SK-N-MC (cell line): ENCODE measurements around the gene USP46.

Experiments
- DNase-seq: peaks from one replicate; pipeline ENCODE4 v3.0.0-alpha.2; 2011; ENCODE audit warnings: low read depth, low spot score
- H3K27ac ChIP-seq: fragments of 200-600 bp; sonication (generic); 2 replicates; pipeline ENCODE4 v1.5.1; 2016; ENCODE audit warnings: mixed run types
- H3K36me3 ChIP-seq: fragments of 200-600 bp; sonication (generic); 2 replicates; pipeline ENCODE4 v1.6.1; 2017; ENCODE audit warnings: antibody characterized with exemption, low read length, mixed read lengths; ENCODE audit not compliant: insufficient read depth
- H3K4me3 ChIP-seq: fragments of 200-600 bp; sonication (generic); 2 replicates; pipeline ENCODE4 v1.5.1; 2016
- H3K9ac ChIP-seq: fragments of 200-600 bp; sonication (generic); 2 replicates; pipeline ENCODE4 v1.8.0; 2017; ENCODE audit warnings: mixed run types, mixed read lengths; ENCODE audit not compliant: insufficient read length
- H3K9me3 ChIP-seq: fragments of 200-600 bp; sonication (generic); 2 replicates; pipeline ENCODE4 v1.6.1; 2017; ENCODE audit warnings: low read depth, mild to moderate bottlenecking, antibody characterized with exemption, low read length, moderate library complexity, mixed read lengths
- EZH2 ChIP-seq: fragments of 200-600 bp; sonication (generic); IDR thresholded peaks from one replicate; pipeline ENCODE4 v1.6.1; 2017; ENCODE audit warnings: antibody characterized with exemption
- FOXP2 ChIP-seq: optimal IDR thresholded peaks from 2 replicates; pipeline ENCODE3; 2011; ENCODE audit warnings: mild to moderate bottlenecking, moderate library complexity; ENCODE audit not compliant: insufficient read depth; ENCODE audit errors: extremely low read length, control extremely low read depth
- POLR2AphosphoS5 ChIP-seq: IDR thresholded peaks from 2 replicates; pipeline ENCODE4 v1.6.1; 2012; ENCODE audit warnings: mild to moderate bottlenecking, low read depth, low read length, borderline replicate concordance

Gene USP46

GRCh38 chr4:52685316-52685715, 26.2 kb upstream of the USP46 start:
- H3K4me3 ChIP-seq: no peak overlapping the region

GRCh38 chr4:52684896-52685295, 25.8 kb upstream of the USP46 start:
- Histone ChIP-seq H3K4me3 (no peak overlapping the region), H3K27ac (no peak overlapping the region), H3K9me3 (no peaks in the 10 kb centered on the region), H3K36me3 (no peaks in the 10 kb centered on the region), H3K9ac (no peak overlapping the region)
- TF ChIP-seq POLR2AphosphoS5 (no peak), FOXP2 (no peak), EZH2 (no peak)
- DNase-seq: no peak

More at GRCh38 chr4:52685316-52685715, 26.2 kb upstream of the USP46 start:
- TF ChIP-seq FOXP2 (no peak), EZH2 (no peak), POLR2AphosphoS5 (no peak)
- Histone ChIP-seq H3K27ac (no peak overlapping the region), H3K9ac (no peak overlapping the region), H3K36me3 (no peaks in the 10 kb centered on the region), H3K9me3 (no peaks in the 10 kb centered on the region)
- DNase-seq: no peak

- TF ChIP-seq POLR2AphosphoS5 (no peak), EZH2 (no peak), FOXP2 (no peak)
- Histone ChIP-seq H3K9me3 (no peaks in the 10 kb centered on the region), H3K9ac (no peak overlapping the region), H3K36me3 (no peaks in the 10 kb centered on the region), H3K27ac (no peak overlapping the region), H3K4me3 (no peak overlapping the region)
- no peak for DNase-seq
Observed at GRCh38 chr4:52680381-52680780, 21.3 kb upstream of the USP46 start.

- Histone ChIP-seq H3K9me3 (no peaks in the 10 kb centered on the region), H3K4me3 (no peak overlapping the region), H3K27ac (no peak overlapping the region), H3K36me3 (no peaks in the 10 kb centered on the region), H3K9ac (no peak overlapping the region)
- DNase-seq: no peak
- TF ChIP-seq POLR2AphosphoS5 (no peak), FOXP2 (no peak), EZH2 (no peak)
Observed at GRCh38 chr4:52676536-52676935, 17.4 kb upstream of the USP46 start.

- H3K9ac ChIP-seq: no peak overlapping the region
- no peak for DNase-seq
- no peak overlapping the region for H3K4me3 ChIP-seq
- TF ChIP-seq POLR2AphosphoS5 (no peak), FOXP2 (no peak), EZH2 (no peak)
- no peaks in the 10 kb centered on the region for H3K36me3 ChIP-seq
- H3K9me3 ChIP-seq: no peaks in the 10 kb centered on the region
- H3K27ac ChIP-seq: no peak overlapping the region
Observed at GRCh38 chr4:52675111-52675510, 16.0 kb upstream of the USP46 start.

- TF ChIP-seq EZH2 (no peak), FOXP2 (no peak), POLR2AphosphoS5 (no peak)
- Histone ChIP-seq H3K9me3 (no peaks in the 10 kb centered on the region), H3K9ac (no peak overlapping the region), H3K27ac (no peak overlapping the region), H3K36me3 (no peaks in the 10 kb centered on the region), H3K4me3 (no peak overlapping the region)
- no peak for DNase-seq
Observed at GRCh38 chr4:52670739-52671138, 11.6 kb upstream of the USP46 start.

GRCh38 chr4:52670121-52670520, 11.0 kb upstream of the USP46 start:
- no peak overlapping the region for H3K27ac ChIP-seq
- no peaks in the 10 kb centered on the region for H3K36me3 ChIP-seq
- no peaks in the 10 kb centered on the region for H3K9me3 ChIP-seq
- TF ChIP-seq FOXP2: no peak
- TF ChIP-seq POLR2AphosphoS5: no peak
- no peak for TF ChIP-seq EZH2
- DNase-seq: no peak
- no peak overlapping the region for H3K4me3 ChIP-seq
- no peak overlapping the region for H3K9ac ChIP-seq

GRCh38 chr4:52665592-52665991, 6.5 kb upstream of the USP46 start:
- H3K36me3 ChIP-seq: no peaks in the 10 kb centered on the region
- H3K9ac ChIP-seq: no peak overlapping the region
- no peaks in the 10 kb centered on the region for H3K9me3 ChIP-seq
- TF ChIP-seq FOXP2 (no peak), POLR2AphosphoS5 (no peak), EZH2 (no peak)
- no peak overlapping the region for H3K4me3 ChIP-seq
- no peak for DNase-seq
- H3K27ac ChIP-seq: no peak overlapping the region

GRCh38 chr4:52664479-52664878, 5.4 kb upstream of the USP46 start:
- DNase-seq: no peak
- Histone ChIP-seq H3K9ac (no peak overlapping the region), H3K4me3 (no peak overlapping the region), H3K27ac (no peak overlapping the region), H3K36me3 (no peaks in the 10 kb centered on the region), H3K9me3 (no peaks in the 10 kb centered on the region)
- TF ChIP-seq EZH2 (no peak), FOXP2 (no peak), POLR2AphosphoS5 (no peak)
